Right renal cortex interstitium (tissue), 3 donors: ENCODE results near the gene CRELD2. TPM values are rescaled to one million over a fixed set of nuclear protein-coding genes. Genes with fewer than 3 reads are reported as not detected.

Experiments
- DNase-seq, 3 donors: peaks; one replicate each; pipeline ENCODE4 v3.0.0-alpha.2; 2013; ENCODE audit warnings: low read depth in 3 of 3, low spot score in 2 of 3
- polyA plus RNA-seq, 3 donors: library from polyadenylated mRNA; unstranded; fragments of 120-200 nt; gene quantifications; one replicate each; pipeline ENCODE4 v1.2.1, GENCODE V29; 2013; ENCODE audit not compliant: insufficient read length in 3 of 3

CRELD2 gene
- polyA plus RNA-seq, 3 donors, result 23.6 to 28.5 (median 26.4) TPM

- DNase-seq, result no peak
Observed at GRCh38 chr22:49954354-49954753, 35.9 kb downstream of the CRELD2 start.

DNA sequence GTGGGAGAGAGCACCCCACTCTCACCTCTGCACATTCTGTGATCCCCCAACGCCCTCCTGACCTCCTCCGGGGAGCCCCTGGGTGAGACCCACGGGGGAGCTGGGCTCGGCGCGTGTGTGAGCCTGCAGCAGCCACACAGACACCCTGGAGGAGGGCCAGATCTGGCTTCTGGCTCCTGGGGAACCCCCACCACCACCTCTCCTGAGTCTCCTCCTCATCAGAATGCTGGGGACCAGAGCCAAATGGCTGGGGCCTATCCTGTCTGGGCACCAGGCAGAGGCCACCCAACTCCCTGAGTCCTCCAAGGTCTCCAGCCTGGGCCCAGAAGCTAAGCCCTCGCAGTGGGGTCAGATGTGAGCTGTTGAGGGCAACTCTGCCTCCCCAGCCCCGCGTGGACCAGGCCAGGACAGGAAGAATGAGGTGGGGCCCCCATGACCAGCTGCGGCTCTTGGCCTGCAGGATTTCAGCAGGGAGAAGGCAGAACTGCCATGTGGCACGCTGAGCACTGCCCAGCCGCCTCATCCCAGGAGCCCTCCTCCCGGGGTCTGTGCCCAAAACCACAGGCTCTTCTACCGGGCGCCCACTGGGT is 36.7 kb downstream of the CRELD2 start:
- DNase-seq, result no peak

DNA sequence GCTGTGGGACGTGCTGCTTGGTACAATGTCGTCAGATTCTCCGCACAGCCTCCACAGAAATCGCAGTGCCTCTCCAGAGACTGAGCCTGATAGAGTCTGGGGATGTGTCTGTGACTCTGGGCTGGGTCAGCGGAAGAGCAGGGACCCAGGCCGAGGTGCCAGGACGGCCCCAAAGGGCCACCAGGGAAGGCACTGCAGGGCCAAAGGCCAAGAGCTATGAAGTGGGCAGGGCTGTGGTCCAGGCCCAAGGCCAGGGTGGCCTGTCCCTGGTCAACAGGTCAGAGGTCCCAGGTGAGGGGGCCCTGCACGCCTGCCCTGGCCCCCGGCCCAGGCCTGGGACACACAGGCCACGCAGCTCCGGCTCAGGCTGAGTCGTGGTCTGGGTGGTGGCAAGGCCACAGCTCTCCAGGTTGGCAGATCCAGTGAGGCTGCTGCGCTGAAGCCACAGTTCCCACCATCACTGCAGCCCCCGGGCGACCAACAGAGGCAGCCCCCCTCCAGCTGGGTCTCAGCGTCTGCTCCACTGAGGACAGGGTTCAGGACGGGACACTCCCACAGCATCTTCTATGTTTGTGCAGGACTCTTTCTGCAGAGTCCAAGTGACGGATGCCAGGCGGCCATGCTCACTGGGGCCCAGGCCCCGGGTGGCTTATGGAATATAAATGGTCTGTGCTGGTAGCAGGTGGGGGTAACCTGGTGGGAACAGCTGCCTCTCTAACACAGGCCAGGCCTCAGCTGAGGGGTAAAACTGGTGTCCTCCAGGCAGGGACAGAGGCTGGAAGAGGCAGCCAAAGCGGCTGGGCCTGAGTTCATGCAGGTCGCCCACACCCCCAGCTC is 37.4 kb downstream of the CRELD2 start:
- DNase-seq, result no peak

DNA sequence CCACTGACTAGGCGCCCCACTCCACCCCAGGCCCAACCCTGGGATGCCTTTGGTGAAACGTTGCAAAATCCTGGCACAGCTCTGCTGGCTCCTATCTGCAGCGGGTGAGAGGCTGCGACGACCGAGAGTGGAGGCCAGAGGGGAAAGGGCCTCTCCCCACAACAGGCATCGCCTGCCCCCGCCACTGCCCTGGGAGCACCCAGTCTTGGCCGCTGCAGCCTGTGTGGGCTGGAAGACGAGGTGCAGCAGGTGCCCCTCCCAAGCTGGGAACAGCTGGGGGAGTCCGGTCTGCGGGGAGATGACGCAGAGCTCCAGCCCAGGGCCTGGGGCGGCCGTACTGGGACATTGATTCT is 38.0 kb downstream of the CRELD2 start:
- DNase-seq, result no peak

GRCh38 chr22:49956914-49957825 is 38.7 kb downstream of the CRELD2 start:
- DNase-seq, result no peak

DNA sequence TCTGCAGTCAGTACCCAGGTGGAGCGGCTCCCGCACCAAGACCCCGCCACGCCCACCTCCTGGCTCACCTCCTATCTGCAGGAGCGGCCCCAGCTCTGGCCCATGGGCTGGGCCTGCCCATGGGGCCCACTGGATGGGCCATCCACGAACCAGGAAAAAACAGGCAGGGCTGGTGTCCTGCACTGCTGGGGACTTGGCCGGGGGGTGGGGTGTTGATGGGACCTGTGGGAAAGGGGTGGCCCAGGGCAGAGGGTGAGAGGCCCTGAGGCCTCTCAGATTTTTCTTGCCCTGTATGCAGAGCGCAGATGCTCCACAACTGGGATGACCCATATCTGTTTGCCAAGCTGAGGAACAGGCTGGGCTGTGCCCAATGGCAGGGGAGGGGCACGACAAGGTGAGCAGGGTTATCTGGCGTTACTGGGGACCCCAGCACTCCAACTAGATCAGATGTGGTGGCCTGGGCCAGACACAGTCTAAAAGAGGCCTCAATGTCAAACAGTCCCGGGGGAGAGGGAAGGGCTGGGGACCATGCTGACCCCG is 39.5 kb downstream of the CRELD2 start:
- no peak for DNase-seq

- DNase-seq, result no peak
Observed at GRCh38 chr22:49958366-49958921, 40.0 kb downstream of the CRELD2 start.

GRCh38 chr22:49958931-49959781 is 40.7 kb downstream of the CRELD2 start:
- DNase-seq, result no peak

DNA sequence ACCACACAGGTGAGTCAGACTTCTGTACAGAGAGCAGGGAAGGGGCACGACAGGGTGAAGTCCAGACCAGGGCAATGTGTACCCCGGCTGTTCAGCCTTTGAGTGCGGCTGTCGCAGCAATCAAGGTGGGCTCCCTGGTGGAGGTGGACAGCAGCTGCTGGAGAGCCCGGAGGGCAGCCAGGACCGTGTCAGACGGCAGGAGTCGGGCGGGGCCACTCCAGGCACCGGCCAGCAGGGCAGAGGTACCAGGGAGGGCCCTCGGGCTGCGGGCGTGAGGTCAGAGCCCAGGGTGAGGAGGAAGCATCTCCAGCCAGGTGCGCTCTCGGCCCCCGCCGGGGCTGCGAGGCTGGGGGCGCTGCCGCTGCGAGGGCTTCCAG is 41.3 kb downstream of the CRELD2 start:
- no peak for DNase-seq

- peak; percentile 76 to 91 (median 88) for DNase-seq
Observed at GRCh38 chr22:49960159-49961004, 41.9 kb downstream of the CRELD2 start, which contains the start of gene PIM3. Gene PIM3, plus strand, starts transcription at chr22:49960772. Its CDS starts 176 bp downstream, at chr22:49960948.

DNA sequence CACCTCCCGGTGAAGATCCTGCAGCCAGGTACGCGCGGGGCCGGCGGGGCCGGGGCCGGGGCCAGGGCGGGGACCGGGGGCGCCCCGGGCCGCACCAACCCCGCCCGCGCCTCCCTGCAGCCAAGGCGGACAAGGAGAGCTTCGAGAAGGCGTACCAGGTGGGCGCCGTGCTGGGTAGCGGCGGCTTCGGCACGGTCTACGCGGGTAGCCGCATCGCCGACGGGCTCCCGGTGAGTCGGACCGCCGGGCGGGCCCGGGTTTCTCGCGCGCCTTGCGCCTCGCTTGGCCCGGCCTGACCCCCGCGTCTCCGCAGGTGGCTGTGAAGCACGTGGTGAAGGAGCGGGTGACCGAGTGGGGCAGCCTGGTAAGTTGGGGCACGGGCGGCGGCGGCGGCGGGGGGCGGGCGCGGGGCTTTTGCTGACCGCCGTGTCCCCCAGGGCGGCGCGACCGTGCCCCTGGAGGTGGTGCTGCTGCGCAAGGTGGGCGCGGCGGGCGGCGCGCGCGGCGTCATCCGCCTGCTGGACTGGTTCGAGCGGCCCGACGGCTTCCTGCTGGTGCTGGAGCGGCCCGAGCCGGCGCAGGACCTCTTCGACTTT is 42.7 kb downstream of the CRELD2 start:
- DNase-seq, result no peak

- no peak for DNase-seq
Observed at GRCh38 chr22:49961601-49962011, 43.2 kb downstream of the CRELD2 start.

GRCh38 chr22:49962012-49962750 is 43.7 kb downstream of the CRELD2 start:
- peak in 2 of 3 donors; percentile 75 to 82 for DNase-seq

GRCh38 chr22:49962751-49963646 is 44.6 kb downstream of the CRELD2 start:
- no peak for DNase-seq

DNA sequence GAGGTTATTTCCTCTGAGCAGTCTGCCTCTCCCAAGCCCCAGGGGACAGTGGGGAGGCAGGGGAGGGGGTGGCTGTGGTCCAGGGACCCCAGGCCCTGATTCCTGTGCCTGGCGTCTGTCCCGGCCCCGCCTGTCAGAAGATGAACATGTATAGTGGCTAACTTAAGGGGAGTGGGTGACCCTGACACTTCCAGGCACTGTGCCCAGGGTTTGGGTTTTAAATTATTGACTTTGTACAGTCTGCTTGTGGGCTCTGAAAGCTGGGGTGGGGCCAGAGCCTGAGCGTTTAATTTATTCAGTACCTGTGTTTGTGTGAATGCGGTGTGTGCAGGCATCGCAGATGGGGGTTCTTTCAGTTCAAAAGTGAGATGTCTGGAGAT is 45.2 kb downstream of the CRELD2 start:
- no peak for DNase-seq

GRCh38 chr22:49964136-49965090 is 46.0 kb downstream of the CRELD2 start:
- no peak for DNase-seq
